Smooth muscle cell (in vitro differentiated cells): ENCODE data around the gene NCAM1. TPM values are rescaled to one million over a fixed set of nuclear protein-coding genes. Genes with fewer than 3 reads are reported as not detected.

ENCODE experiments used
- DNase-seq: peaks from one replicate; lab custom pipeline; 2025; ENCODE audit not compliant: unreplicated experiment; lab: John Stamatoyannopoulos, UW
- H2AFZ ChIP-seq: fragments of 200-600 bp; sonication (generic); 2 replicates; pipeline ENCODE4 v1.6.0; 2016; ENCODE audit warnings: antibody characterized with exemption, low read depth, mild to moderate bottlenecking
- H3F3A ChIP-seq: fragments of 200-600 bp; sonication (generic); 2 replicates; pipeline ENCODE4 v1.6.0; 2017; ENCODE audit warnings: antibody characterized with exemption, low read depth
- H3K27ac ChIP-seq: fragments of 200-600 bp; sonication (generic); 2 replicates; pipeline ENCODE4 v1.5.1; 2016; ENCODE audit warnings: low read depth, mild to moderate bottlenecking
- H3K27me3 ChIP-seq: fragments of 200-600 bp; sonication (generic); 2 replicates; pipeline ENCODE4 v1.6.1; 2016; ENCODE audit warnings: low read depth, mild to moderate bottlenecking
- H3K36me3 ChIP-seq: fragments of 200-600 bp; sonication (generic); 2 replicates; pipeline ENCODE4 v1.5.1; 2016; ENCODE audit warnings: low read depth
- H3K4me1 ChIP-seq: fragments of 200-600 bp; sonication (generic); 2 replicates; pipeline ENCODE4 v1.5.1; 2016; ENCODE audit warnings: low read depth
- H3K4me2 ChIP-seq: fragments of 200-600 bp; sonication (generic); 2 replicates; pipeline ENCODE4 v1.6.0; 2016; ENCODE audit warnings: mild to moderate bottlenecking
- H3K4me3 ChIP-seq: fragments of 200-600 bp; sonication (generic); 2 replicates; pipeline ENCODE4 v1.5.1; 2016; ENCODE audit warnings: mild to moderate bottlenecking
- H3K79me2 ChIP-seq: fragments of 200-600 bp; sonication (generic); 2 replicates; pipeline ENCODE4 v1.6.0; 2016; ENCODE audit warnings: low read depth, mild to moderate bottlenecking
- H3K9ac ChIP-seq: fragments of 200-600 bp; sonication (generic); 2 replicates; pipeline ENCODE4 v1.6.0; 2016; ENCODE audit warnings: low read depth
- H3K9me3 ChIP-seq: fragments of 200-600 bp; sonication (generic); replicated peaks from 2 replicates; pipeline ENCODE4 v1.5.1; 2016; ENCODE audit warnings: low read depth
- H4K20me1 ChIP-seq: fragments of 200-600 bp; sonication (generic); 2 replicates; pipeline ENCODE4 v1.6.0; 2016; ENCODE audit warnings: low read depth
- CTCF ChIP-seq: fragments of 200-600 bp; sonication (generic); IDR thresholded peaks from 2 replicates; pipeline ENCODE4 v1.5.1; 2017; ENCODE audit warnings: borderline replicate concordance, mild to moderate bottlenecking, antibody characterized with exemption; ENCODE audit not compliant: insufficient read depth, poor library complexity, severe bottlenecking
- WGBS: methylation state at CpG from one replicate; pipeline ENCODE4 v1.1.7; 2016; ENCODE audit warnings: low lambda C conversion rate; 5-methylcytosine and 5-hydroxymethylcytosine counted together
- polyA plus RNA-seq: library from polyadenylated mRNA; unstranded; fragments of >200 nt; fragmentation: Nextera tagmentation; extraction: Ambion mirVana; gene quantifications from 2 replicates; pipeline ENCODE4 v1.2.1, GENCODE V29; 2016
- small RNA-seq: library from RNA; depleted of rRNA; stranded (forward); fragments of <200 nt; gene quantifications from one replicate; pipeline ENCODE3, GENCODE V24; 2014
- total RNA-seq: library from RNA; depleted of rRNA; stranded (reverse); fragments of >200 nt; gene quantifications from 2 replicates; pipeline ENCODE4 v1.2.3, GENCODE V29; 2014

Gene NCAM1
- total and polyA plus RNA-seq, 2 experiments from 2014 or later, result 8.1 to 12.0 TPM

- no peak for DNase-seq
- Histone ChIP-seq H3K9me3 (no peaks in the 10 kb centered on the region), H3K27me3 (no peaks in the 10 kb centered on the region), H2AFZ (no peak overlapping the region), H3K4me1 (no peaks in the 10 kb centered on the region), H3K27ac (no peak overlapping the region), H3F3A (no peaks in the 10 kb centered on the region), H3K36me3 (peaks cover 5% of the 10 kb centered on the region), H3K4me3 (no peak overlapping the region), H4K20me1 (no peaks in the 10 kb centered on the region), H3K9ac (no peak overlapping the region), H3K79me2 (no peaks in the 10 kb centered on the region), H3K4me2 (no peak overlapping the region)
- TF ChIP-seq CTCF, result no peak
- 85% methylated on average over 4 of the region's 4 CpGs for WGBS
Measured at GRCh38 chr11:113322158-113322557, 360.9 kb downstream of the NCAM1 start.

GRCh38 chr11:113324250-113324649, 363.0 kb downstream of the NCAM1 start:
- Histone ChIP-seq H2AFZ (no peak overlapping the region), H3K4me2 (no peak overlapping the region), H4K20me1 (no peaks in the 10 kb centered on the region), H3K4me3 (no peak overlapping the region), H3K4me1 (no peaks in the 10 kb centered on the region), H3K27ac (no peak overlapping the region), H3K36me3 (peaks cover 5% of the 10 kb centered on the region), H3K9ac (no peak overlapping the region), H3F3A (no peaks in the 10 kb centered on the region), H3K27me3 (no peaks in the 10 kb centered on the region), H3K79me2 (no peaks in the 10 kb centered on the region), H3K9me3 (no peaks in the 10 kb centered on the region)
- WGBS, result 95% methylated on average over 5 of the region's 5 CpGs
- no peak for TF ChIP-seq CTCF
- DNase-seq, result no peak

Small RNA genes lying within 50 kb of the gene (small RNA-seq; reads per million reads assigned to genes)
- gene RNU7-187P, result not detected
